GM18867 (cell line): ENCODE results near the gene PFDN1.

Source experiments
- ATAC-seq: cut with Tn5 transposase; IDR thresholded peaks from one replicate; pipeline ENCODE4 v1.9.1; 2021; ENCODE audit warnings: mild to moderate bottlenecking, moderate library complexity; ENCODE audit not compliant: unreplicated experiment

Gene PFDN1

GRCh38 chr5:140261403-140262171, 41.3 kb downstream of the PFDN1 start:
- no peak for ATAC-seq

GRCh38 chr5:140260089-140260656, 42.7 kb downstream of the PFDN1 start:
- ATAC-seq: no peak

- no peak for ATAC-seq
These were observed 43.4 kb downstream of the PFDN1 start for GRCh38 chr5:140259500-140259899.

DNA sequence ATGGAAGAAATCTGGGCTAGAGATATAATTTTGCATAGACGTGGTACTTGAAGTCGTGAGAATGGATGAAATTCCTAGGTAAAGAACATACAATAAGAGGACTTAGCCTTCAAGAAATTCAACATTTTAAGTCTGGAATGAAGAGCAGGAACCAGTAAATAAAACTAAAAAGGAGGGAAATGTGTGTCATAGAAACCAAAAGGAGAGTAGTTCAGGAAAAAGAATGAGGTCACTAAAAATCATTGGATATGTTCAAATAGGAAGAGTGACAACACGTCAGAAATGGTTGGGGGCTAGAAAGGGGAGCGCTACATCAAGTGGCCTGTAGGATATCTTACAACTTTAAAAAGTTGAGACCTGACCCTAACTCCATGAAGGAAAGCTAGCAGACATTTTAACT, 44.0 kb downstream of the PFDN1 start:
- no peak for ATAC-seq

GRCh38 chr5:140258016-140258415, 44.9 kb downstream of the PFDN1 start:
- no peak for ATAC-seq

GRCh38 chr5:140256726-140257125, 46.2 kb downstream of the PFDN1 start:
- no peak for ATAC-seq

DNA sequence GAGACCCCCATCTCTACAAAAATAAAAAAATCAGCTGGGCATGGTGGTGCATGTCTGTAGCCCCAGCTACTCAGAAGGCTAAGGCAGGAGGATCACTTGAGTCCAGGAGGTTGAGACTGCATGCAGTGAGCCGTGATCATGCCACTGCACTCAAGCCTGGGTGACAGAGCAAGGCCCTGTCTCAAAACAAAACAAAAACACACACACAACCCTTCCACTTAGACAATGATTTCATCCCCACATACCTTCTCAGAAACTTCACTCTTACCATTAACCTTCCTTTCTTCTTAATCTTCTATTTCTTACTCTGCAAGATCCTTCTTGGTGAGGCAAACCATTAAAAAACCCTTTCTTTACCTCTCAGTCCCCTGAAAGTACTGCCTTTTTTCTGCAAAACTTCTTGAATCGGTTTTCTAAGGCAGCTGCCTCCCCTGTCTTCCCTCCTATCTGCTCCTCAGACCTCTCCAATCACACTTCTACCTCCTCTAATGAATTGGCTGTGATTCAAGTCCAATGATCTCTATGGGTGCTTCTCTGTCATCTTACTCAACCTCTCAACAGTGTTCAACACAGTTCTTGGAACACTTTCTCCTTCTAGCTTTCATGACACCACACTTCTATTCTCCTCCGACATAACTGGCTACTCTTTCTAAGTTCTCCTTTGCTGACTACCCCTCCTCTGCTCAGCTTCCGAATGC, 47.3 kb downstream of the PFDN1 start:
- ATAC-seq: no peak

GRCh38 chr5:140253985-140254384, 48.9 kb downstream of the PFDN1 start:
- ATAC-seq: no peak

GRCh38 chr5:140252470-140253126, 50.3 kb downstream of the PFDN1 start:
- ATAC-seq: no peak

DNA sequence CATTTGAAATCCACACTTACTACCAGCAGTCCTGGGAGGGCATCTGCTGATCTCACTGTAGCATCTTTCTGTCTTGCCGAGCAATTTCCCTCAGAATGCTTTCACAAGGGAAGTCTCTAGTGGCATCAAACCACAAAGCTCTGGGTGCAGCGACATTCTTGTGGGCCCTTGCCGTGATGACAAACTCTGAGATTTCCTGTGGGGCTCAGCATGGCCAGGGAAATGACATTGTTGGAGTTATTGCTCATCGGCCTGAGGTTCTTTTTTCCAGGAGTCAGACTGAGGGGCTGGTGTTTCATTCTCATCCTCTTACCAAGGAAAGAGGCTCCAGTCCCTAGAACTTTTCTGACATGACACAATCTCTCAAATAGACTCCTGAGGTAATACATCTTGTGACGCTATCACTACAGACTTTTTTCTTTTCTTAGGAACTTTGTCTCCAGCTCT, 51.4 kb downstream of the PFDN1 start:
- peak; percentile 81 for ATAC-seq

DNA sequence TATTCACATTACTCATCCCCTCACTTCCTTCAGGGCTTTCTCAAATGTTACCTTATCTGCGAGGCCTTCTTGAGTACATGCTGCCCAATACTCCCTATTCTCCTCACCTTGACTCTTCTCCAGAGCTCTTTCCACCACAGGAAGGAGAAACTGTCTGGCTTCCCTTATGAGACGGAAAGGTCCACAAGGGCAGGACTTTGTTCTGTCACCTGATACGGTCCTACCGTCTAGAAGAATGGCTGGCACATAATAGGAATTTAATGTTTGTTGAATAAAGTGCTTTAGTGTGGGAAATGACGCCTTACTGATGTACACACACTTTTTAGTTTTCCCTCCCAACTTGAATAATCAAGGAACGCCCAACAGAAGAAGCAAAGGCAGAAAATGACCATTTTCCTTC, 52.5 kb downstream of the PFDN1 start:
- ATAC-seq: no peak

GRCh38 chr5:140249536-140249935, 53.4 kb downstream of the PFDN1 start:
- ATAC-seq: no peak

GRCh38 chr5:140248414-140248813, 54.5 kb downstream of the PFDN1 start:
- ATAC-seq: no peak

DNA sequence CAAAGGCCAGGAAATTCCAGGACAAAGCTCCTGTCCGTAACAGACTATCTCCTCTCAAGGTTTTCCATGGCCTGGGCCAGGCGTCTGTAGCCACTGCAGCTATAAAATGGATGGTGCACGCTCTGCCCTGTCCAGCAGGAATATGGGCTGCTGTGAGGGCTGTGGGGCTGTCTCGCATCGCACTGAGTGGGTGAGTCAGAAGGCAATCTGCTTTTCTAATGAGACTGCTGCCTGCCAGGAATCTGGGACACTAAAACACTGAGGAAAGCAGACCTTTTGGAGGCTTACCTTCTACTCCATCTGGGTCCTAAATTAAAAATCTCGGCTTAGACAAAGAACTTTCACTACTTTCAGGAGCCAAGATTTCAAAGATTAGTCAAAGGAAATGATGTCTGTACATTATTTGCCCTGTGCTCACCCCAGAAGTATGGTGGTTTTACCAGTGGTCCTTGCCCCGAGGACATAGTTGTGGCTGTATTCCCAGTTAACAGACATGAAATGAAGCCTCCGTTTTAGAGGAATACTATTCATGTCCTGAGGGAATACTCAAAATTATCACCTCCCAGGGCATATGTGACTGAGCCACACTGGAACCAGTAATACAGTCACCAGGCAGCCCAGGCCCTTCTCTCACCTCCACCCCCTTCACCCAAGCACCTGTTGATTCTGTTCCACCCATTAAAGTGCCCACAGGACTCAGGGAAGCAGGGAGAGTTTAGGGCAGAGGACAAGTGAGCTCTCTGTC, 56.4 kb downstream of the PFDN1 start:
- ATAC-seq: no peak

- ATAC-seq: no peak
These were observed 57.0 kb downstream of the PFDN1 start for GRCh38 chr5:140245926-140246325.

- ATAC-seq: no peak
These were observed 57.6 kb downstream of the PFDN1 start for GRCh38 chr5:140245341-140245740.

GRCh38 chr5:140244525-140245025, 58.3 kb downstream of the PFDN1 start:
- peak; percentile 77 for ATAC-seq

DNA sequence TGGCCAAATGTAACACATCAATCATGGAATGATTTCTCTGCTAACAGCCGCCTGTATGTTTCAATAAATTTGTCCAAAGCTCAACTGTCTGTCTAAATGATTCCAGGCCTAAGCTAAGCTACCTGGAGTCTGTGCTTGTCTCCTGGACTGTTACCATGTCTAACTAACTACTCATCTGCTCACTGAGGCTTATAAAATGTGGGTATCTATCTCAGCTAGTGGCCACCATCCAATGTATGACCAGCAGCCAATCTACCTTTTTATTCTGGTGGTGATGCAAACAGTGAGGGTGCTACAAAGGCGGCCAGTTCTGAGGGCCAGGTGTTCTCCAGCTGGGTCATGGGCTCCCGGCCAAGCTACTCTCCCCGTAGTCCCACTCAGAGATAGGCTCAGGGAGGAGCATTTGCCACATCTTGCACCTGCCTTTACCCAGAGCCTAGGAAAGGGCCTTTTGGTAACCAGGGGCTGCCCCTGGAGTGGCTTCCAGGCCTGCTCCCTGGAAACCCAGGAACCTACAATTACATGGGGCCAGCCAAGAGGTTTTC, 59.1 kb downstream of the PFDN1 start:
- no peak for ATAC-seq

DNA sequence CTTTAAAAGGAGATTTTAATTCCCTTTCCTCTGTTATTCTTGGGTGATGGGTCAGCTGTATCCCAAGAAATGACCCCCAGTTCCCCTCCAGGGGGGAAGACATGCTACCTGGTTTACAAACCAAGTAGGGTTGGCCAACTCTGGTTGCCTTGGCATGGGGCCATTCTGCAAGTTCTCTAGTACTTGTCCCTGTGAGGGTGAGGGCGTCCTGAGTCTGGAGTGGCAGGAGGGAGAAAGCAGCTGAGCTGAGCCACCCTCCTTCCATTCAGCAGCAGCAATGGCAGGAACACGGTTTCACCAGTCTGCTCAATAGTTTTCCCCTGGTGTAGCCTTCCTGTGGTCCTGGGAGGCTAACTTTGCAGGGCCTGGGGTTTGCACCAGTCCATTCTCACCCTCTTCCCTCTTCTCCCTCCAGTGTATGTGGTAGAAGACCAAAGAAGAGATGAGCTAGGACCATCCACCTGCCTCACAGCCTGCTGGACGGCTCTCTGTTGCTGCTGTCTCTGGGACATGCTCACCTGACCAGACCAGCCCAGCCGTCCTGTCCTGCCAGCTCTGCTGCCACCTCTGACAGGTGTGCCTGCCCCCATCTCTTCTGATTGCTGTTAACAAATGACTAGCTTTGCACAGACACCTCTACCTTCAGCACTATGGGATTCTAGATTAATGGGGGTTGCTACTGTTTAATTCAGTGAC, 59.9 kb downstream of the PFDN1 start:
- ATAC-seq: no peak

- ATAC-seq: no peak
These were observed 60.8 kb downstream of the PFDN1 start for GRCh38 chr5:140242099-140242498.
